ENCODE data around the gene MS4A6E.
"Not testable (repeated sequence)": the region's sequence is repeated elsewhere in the genome, so short reads cannot be mapped to it uniquely, and the experiment has no call there.

MS4A6E gene, protein sequence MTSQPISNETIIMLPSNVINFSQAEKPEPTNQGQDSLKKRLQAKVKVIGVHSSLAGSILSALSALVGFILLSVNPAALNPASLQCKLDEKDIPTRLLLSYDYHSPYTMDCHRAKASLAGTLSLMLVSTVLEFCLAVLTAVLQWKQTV

DNA sequence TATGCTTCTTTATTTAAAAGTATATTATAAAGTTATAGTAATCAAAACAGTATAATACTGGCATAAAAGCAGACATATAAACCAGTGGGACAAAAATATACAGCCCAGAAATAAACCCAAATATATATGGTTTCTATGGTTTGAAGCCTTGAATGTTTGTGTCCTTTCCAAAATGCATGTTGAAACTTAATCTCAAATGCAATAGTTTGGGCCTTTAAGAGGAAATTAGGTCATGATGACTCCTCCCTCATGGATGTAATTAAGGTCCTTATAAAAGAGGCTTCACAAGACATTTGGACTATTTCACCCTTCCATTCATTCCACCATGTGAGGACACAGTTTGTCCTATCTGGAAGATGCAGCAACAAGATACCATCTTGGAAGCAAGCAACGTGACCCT is at the start of gene MS4A6E:
Gene MS4A6E (plus strand): TSS at position 301 of the 400 bp plus-strand sequence. CDS start 7,641 bp downstream, outside the sequence.
- DNase-seq (ENCODE audit: extremely low read depth in 1 of 2, low read depth in 1 of 2), result no peak

DNA sequence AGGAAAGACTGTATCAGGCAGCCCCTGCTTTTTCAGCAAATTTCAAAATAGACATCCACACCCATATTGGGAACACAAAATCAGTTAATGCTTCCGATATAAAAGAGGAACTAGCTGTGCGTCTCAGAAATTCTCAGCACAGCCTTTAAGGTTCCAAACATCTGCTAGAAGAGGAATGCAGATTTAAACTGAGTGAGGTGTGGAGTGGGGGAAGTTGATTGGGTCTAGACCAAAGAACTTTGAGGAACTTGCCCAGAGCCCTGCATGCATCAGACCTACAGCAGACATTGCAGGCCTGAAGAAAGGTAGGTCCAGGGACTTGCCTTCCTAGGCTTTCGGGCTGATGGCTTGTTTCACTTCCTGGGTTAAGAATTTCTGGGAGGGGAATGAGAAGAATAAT is 46.6 kb upstream of the MS4A6E start, which contains the start of gene MS4A4A:
Gene MS4A4A (plus strand): TSS at position 255 of the 400 bp plus-strand sequence. CDS start 10 bp downstream, at position 265.
- DNase-seq (ENCODE audit: extremely low read depth in 1 of 2, low read depth in 1 of 2), result no peak

DNA sequence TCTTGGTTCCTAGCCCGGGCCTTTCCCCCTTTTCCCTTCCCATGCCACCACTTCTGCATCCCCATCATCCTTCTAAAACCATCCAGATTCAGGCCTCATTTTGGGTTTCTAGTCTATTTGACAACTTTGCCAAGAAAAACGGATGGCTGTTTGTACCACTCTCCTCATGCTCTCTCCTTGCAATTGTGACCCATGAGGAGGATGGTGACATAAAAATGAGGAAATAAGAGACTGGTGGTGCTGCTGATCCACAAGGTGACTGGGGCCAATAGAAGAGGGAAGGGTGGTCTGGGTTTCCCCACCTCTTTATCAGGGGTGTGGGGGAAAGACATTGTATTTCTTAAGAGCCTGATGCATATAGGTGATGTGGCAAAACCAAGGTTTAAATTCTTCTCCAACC is 45.6 kb upstream of the MS4A6E start:
- no peak for DNase-seq (ENCODE audit: extremely low read depth in 1 of 2, low read depth in 1 of 2)

DNA sequence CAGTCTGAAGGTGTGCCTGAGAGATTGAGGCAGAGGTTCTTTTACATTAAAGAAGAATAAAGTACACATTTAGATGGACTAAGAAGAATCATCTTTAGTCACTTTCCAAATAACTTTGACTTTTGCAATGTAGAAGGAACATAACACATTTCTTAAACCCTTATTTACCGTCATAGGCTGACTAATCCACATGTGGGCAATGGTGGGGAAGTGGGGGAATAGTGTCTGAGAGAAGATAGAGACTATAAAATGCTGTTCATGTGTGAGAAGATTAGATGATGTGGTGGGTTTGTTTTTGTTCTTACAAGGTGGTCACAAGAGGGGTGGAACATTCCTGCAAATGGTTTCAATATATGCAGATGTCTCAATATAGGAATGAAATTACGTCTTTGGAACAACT is 44.8 kb upstream of the MS4A6E start:
- DNase-seq (ENCODE audit: extremely low read depth in 1 of 2, low read depth in 1 of 2), result no peak

DNA sequence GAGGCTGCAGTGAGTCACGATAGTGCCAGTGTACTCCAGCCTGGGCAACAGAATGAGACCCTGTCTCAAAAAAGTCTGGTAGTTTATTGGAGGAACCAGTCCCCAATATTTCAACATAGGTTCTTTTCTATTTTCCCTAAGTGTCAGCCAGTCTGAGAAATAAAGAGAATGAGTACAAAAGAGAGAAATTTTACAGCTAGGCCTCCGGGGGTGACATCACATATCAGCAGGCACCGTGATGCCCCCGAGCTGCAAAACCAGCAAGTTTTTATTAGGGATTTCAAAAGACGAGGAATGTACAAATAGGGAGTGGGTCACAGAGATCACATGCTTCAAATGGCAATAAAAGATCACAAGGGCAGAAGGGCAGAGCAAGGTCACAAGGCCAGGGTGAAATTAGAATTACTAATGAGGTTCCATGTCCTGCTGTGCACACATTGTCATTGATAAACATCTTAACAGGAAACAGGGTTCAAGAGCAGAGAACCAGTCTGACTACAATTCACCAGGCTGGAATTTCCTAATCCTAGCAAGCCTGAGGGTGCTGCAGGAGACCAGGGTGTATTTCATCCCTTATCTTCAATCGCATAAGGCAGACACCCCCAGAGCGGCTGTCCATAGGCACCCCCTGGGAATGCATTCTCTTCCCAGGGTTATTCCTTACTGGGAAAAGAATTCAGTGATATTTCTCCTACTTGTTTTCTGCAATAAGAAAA is 41.5 kb upstream of the MS4A6E start:
- DNase-seq (ENCODE audit: extremely low read depth in 1 of 2, low read depth in 1 of 2), result not testable (repeated sequence)

DNA sequence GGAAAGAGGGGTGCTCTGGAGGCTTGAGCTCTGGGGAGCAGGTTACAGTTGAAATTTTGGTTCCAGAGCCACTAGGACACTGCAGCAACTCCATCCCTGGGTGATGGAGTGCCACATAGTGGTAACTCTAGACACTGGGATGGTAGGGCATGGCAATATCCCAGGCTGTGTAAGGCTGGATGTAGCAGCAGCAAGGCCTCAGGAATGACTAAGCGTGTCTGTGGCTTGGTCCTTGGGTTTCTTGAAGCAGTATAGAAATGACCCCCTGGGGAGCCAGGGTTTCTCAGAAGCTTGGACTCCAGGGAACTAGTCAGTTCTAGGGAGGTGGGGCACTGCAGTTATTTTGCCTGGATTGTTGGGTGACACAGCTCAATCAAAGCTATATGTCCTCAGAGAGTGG is 38.5 kb upstream of the MS4A6E start:
- DNase-seq (ENCODE audit: extremely low read depth in 1 of 2, low read depth in 1 of 2), result no peak

DNA sequence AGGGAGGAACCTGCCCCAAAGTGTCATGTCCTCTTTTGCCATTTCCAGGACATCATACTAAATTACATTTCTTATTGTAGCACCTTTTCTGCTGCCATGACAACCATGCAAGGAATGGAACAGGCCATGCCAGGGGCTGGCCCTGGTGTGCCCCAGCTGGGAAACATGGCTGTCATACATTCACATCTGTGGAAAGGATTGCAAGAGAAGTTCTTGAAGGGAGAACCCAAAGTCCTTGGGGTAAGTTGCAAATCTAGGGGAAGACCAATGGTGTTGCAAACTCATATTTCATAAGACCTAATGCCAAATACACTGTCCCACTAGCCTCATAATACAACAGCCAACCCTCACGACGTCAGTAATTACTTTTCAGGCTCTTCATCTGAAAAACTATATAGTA is 34.9 kb upstream of the MS4A6E start:
- DNase-seq (ENCODE audit: extremely low read depth in 1 of 2, low read depth in 1 of 2), result no peak

DNA sequence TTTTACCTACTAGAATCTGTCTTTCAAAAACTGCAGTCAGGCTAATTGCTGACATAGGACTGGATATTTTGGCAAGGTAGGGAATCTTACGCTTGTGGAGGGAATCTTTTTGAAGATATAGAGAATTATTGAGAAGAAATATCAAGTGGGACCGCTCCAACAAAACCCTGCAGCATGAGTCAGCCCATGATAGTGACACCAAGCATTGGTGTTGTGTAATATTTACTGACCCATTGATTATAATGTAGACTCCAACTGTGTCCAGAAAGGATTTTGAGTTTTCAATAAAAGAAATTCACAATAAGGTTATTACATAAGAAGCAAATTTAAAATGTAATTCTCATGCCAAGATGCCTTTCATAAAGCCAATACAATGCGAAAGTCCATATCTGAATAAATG is 25.9 kb upstream of the MS4A6E start:
- DNase-seq (ENCODE audit: extremely low read depth in 1 of 2, low read depth in 1 of 2), result no peak

DNA sequence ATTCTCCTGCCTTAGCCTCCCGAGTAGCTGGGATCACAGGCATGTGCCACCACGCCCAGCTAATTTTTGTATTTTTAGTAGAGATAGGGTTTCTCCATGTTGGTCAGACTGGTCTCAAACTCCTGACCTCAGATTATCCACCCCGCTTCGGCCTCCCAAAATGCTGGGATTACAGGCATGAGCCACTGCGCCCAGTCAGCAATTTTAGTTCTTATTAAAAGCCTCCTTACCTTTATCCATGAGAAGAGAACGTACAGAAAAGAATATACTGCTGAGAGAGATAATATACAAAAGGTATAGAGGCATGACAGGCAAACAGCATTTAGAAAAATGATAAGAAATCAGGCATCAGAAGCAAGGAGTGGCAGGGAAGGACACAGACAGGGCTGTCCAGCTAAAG is 25.2 kb upstream of the MS4A6E start:
- not testable (repeated sequence) for DNase-seq (ENCODE audit: extremely low read depth in 1 of 2, low read depth in 1 of 2)

DNA sequence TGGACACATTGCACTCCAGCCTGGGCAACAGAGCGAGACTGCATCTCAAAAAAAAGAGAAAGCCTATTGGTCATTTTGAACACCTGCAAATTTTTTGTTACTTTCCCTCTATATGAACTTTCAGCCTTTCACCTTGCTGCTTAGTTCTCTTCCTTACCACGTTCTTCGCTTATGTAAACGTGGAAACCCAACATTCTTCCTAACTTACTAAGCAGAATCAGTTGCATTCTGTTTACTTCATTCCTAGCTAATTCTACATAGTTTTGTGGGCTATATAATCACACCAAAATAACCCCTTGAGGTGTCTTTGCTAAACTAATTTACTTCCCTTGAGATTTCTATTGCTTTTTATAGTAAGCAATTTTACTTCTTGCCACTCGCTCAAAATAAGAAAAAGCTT is 23.4 kb upstream of the MS4A6E start:
- no peak for DNase-seq (ENCODE audit: extremely low read depth in 1 of 2, low read depth in 1 of 2)

DNA sequence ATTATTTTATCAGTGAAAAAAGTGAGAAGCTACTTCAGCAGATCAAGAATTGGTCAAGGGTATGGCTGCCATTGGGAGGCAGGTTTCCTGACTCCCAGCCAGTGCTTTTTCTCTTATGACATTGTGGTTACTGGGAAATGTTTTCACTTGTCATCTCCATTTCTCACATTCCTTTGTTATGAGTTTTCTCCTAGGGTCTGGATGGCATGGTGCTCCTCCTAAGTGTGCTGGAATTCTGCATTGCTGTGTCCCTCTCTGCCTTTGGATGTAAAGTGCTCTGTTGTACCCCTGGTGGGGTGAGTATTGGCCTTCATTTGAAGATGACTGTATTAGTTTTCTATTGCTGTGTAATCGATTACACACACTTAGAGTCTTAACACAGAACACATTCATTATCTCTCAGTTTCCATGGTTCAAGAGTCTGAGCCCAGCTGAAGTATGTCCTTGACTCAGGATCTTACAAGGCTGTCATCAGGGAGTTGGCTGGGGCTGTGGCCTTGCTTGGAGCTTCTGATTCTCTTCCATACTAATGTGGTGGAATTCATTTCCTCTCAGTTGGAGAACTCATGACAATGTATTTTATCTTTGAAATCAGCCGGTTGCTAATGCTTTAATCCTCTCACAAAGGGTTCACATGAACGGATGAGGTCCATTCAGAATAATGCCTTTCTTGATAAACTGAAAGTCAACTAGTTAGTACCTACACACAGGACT is 21.0 kb upstream of the MS4A6E start:
- DNase-seq (ENCODE audit: extremely low read depth in 1 of 2, low read depth in 1 of 2), result no peak

DNA sequence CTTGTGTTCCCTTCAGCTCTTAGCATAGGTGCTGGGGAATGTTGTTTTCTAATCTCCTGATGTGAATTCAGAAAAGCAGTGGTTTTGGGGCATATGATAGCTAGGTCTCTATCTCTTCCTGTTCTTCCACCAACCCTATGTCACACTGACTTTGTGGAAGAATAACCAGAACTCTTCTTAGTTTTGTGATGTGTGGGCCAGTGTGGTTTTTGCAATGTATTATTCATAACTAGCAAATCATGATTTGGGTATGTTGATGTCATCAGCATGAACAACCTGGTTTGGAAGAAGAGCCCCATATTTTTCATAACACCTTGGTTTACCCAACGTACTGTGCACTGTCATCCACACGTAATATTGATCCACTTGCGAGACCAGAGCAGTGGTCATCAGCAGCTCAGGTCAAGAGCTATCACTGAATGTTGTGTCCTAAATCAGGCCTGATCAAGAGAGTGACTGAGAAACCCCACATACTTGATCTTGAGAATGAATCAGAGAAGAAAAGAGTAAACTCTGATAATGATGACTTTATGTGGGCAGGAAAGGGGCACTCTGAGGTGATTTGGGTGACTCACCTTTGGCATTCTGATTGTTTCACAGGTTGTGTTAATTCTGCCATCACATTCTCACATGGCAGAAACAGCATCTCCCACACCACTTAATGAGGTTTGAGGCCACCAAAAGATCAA is 19.4 kb upstream of the MS4A6E start:
- no peak for DNase-seq (ENCODE audit: extremely low read depth in 1 of 2, low read depth in 1 of 2)

DNA sequence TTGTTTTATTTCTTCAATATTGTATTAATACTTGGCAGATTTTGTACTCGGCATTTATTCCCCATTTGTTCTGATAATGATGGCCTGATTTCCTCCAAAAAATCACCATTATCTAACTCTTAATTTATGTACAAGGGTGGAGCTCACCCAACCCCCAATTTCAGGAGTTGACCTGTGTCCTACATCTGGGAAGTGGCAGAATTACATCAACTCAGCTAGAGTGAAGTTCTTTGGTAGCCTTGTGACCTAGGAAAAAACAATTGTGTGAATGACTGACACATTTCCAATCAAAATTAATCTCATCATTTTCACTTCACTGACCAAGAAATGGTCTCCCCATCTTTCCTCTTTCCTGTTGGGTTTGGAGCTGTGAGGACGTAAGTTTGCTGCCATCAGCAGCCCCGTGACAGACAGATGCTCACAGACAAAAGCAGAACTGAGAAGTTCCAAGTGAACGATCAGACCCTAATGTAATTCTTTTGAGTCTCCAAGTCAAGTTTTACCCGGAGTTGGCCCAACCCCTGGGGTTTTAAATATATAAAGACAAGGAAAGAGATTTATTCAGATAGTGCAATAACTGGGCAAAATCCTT is 16.6 kb upstream of the MS4A6E start:
- no peak for DNase-seq (ENCODE audit: extremely low read depth in 1 of 2, low read depth in 1 of 2)

DNA sequence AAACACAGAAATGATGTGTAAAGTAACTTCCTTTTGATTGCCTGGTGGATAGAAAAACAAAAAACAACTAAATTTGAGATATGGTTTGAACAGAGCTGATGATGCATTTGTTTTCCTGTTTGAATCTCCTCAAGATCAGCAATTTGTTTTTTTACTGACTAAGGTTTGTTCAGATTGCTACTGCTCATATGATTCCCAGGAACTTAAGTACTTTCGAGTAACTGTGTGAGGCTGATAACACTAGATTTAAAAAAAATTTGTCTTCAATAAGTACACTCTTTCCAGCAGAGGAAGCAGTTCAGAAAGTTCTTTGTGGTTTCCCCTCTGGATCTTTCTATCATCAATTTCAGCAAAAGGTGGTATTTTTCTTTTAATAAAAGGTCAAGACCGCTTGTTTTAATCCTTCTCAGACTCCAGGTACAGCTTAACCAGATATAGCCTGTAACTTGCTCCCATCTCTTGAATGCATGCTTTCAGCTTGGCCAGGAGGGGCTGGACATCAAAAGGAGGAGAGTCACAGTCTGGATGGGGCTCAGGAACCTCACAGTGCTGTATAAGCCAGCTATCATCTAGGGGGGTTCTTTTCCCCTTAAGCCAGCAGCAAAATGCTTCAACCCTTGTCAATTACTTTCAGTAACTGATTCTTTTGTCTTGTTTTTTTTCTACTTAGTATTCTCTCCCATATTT is 12.3 kb upstream of the MS4A6E start:
- DNase-seq (ENCODE audit: extremely low read depth in 1 of 2, low read depth in 1 of 2), result no peak

DNA sequence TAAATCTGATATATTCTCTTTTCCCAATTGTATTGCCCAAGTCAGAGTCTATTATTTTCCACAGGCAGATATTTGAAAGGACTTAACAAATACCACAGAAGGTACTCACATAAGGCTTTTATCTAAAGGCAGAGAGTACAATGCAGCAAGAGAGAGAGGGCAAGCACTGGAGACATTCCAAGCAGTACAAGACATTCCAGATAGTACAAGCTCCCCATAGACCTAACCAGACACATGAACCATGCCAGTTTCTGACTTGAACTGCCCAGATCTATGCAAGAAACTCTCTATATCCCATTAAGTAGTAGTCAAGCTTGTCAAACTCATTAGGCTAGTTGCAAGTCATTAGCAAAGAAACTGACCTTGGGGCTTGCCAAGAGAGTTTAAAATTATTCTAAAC is 11.2 kb upstream of the MS4A6E start:
- DNase-seq (ENCODE audit: extremely low read depth in 1 of 2, low read depth in 1 of 2), result no peak

DNA sequence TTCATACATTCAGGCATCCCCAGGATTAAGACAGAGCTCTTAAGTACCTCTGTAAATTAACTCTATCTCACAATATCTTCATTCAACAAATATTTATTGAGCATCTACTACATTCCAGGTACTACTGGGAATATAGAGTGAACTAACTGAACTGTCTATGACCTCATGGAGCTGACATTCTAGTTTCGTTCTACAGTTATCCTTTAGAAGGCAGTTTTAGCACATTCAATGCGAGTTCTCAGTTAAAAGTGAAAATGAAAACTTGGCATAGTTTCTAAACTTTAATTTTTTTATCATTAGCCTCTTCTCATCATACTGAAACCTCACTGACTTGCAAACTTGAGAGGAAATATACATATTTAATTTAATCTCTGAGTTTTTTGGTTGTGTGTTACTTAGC is 10.7 kb upstream of the MS4A6E start:
- DNase-seq (ENCODE audit: extremely low read depth in 1 of 2, low read depth in 1 of 2), result no peak

DNA sequence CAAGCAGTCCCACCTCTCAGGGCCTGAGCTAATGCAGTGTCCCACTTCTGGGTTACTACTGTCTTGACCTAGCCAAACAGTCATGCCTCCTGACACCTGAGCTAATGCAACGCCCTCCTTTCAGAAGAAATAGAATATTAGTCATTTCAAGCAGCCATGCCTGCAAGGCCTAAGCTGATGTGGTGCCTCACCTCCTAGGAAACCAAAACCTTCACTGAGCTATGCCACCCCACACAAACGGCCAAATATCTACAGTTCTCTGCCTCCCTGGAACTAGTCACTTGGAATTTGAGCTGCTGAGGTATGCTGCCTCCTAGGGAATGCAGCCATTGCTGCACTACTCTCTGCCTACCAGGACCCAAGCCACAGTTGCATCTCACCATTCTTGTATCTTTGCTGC is 8.3 kb upstream of the MS4A6E start:
- no peak for DNase-seq (ENCODE audit: extremely low read depth in 1 of 2, low read depth in 1 of 2)

DNA sequence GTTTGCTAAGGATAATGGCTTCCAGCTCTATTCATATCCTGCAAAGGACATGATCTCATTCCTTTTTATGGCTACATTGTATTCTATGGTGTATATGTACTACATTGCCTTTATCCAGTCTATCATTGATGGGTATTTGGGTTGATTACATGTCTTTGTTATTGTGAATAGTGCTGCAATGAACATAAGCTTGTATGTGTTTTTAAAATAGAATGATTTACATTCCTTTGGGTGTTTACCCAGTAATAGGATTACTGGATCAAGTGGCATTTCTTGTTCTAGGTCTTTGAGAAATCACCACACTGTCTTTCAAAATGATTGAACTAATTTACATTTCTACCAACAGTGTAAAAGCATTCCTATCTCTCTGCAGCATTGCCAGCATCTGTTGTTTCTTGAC is 6.0 kb upstream of the MS4A6E start:
- no peak for DNase-seq (ENCODE audit: extremely low read depth in 1 of 2, low read depth in 1 of 2)

DNA sequence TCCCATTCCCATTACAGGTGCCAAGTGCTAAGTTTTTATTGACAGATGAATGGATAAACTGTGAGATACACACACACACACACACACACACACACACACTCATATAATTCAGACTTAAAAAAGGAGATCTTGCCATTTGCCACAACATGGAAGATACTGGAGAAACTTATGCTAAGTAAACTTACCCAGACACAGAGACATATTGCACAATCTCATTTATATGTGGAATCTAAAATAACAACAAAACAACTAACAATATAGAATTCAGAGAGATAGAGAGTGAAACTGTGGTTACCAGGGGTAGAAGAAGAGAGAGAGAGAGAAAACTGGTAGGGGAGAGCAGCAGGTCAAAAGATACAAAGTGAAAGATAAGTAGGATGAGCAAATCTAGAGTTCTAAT is 1.4 kb downstream of the MS4A6E start:
- no peak for DNase-seq (ENCODE audit: extremely low read depth in 1 of 2, low read depth in 1 of 2)

DNA sequence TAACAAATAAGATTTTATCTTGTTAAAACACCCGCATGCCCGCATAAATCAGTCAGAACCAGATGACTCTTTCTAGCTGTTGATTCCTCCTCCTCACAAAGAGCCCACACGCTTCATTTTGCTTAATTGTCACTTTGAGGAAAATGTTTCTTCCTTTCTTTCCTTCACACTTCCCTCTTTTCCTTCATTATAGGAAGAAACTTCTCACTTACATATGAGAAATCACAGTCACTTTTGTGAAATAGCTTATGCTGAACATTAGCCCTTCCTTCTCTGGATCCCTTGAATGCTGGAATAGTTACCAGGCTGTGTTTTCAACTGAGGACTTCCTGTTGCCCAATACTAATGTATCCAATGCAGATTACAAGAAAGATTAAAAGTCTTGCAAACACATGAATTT is 5.8 kb downstream of the MS4A6E start:
- no peak for DNase-seq (ENCODE audit: extremely low read depth in 1 of 2, low read depth in 1 of 2)

Measured in activated CD8-positive, alpha-beta memory T cell treated with anti-CD3 and anti-CD28 coated beads for 1 hour (primary cell).